RWPE2 (cell line): ENCODE data around the gene PNPLA3.

ENCODE experiments used
- ATAC-seq: fragments of 200-7000 bp; cut with Tn5 transposase; 3 replicates; pipeline ENCODE4 v1.9.1; 2021; ENCODE audit warnings: low read depth
- DNase-seq: peaks from one replicate; pipeline ENCODE4 v3.0.0-alpha.2; 2020; ENCODE audit warnings: low spot score
- H3K27ac ChIP-seq: fragments of 450-650 bp; 2 replicates; pipeline ENCODE4 v1.5.1; 2017; ENCODE audit warnings: mild to moderate bottlenecking; ENCODE audit not compliant: poor library complexity, severe bottlenecking
- H3K27me3 ChIP-seq: fragments of 250-450 bp; sonication (Bioruptor Pico); 2 replicates; pipeline ENCODE4 v1.5.1; 2021; ENCODE audit warnings: mild to moderate bottlenecking, moderate library complexity; ENCODE audit not compliant: insufficient read depth, poor library complexity, severe bottlenecking
- H3K36me3 ChIP-seq: fragments of 250-450 bp; sonication (Bioruptor Pico); 2 replicates; pipeline ENCODE4 v1.5.1; 2020; ENCODE audit warnings: low read depth, mild to moderate bottlenecking, moderate library complexity
- H3K4me1 ChIP-seq: fragments of 250-450 bp; sonication (Bioruptor Pico); 2 replicates; pipeline ENCODE4 v1.5.1; 2021; ENCODE audit warnings: mild to moderate bottlenecking, moderate library complexity; ENCODE audit not compliant: insufficient read depth, poor library complexity, severe bottlenecking
- H3K4me3 ChIP-seq: fragments of 250-450 bp; sonication (Bioruptor Pico); 2 replicates; pipeline ENCODE4 v1.5.1; 2021; ENCODE audit warnings: mild to moderate bottlenecking, moderate library complexity; ENCODE audit not compliant: severe bottlenecking
- H3K9me3 ChIP-seq: fragments of 250-450 bp; sonication (Bioruptor Pico); 2 replicates; pipeline ENCODE4 v1.5.1; 2021; ENCODE audit warnings: mild to moderate bottlenecking, moderate library complexity; ENCODE audit not compliant: severe bottlenecking
- TF ChIP-seq, protein P1 (sequence below): fragments of 450-650 bp; IDR thresholded peaks from one replicate; pipeline ENCODE4 v1.5.1; 2017; ENCODE audit warnings: mild to moderate bottlenecking, moderate library complexity; ENCODE audit not compliant: poor library complexity, severe bottlenecking

The PNPLA3 gene

GRCh38 chr22:43886231-43886630 lies 37.4 kb upstream of the PNPLA3 start:
- no peak for DNase-seq
- ATAC-seq: no peak

GRCh38 chr22:43887391-43887790 lies 36.2 kb upstream of the PNPLA3 start:
- Histone ChIP-seq H3K27me3 (peaks cover 31% of the 10 kb centered on the region), H3K9me3 (no peaks in the 10 kb centered on the region), H3K4me3 (no peak overlapping the region), H3K36me3 (no peaks in the 10 kb centered on the region), H3K4me1 (no peaks in the 10 kb centered on the region), H3K27ac (no peak overlapping the region)
- TF ChIP-seq, protein P1, sequence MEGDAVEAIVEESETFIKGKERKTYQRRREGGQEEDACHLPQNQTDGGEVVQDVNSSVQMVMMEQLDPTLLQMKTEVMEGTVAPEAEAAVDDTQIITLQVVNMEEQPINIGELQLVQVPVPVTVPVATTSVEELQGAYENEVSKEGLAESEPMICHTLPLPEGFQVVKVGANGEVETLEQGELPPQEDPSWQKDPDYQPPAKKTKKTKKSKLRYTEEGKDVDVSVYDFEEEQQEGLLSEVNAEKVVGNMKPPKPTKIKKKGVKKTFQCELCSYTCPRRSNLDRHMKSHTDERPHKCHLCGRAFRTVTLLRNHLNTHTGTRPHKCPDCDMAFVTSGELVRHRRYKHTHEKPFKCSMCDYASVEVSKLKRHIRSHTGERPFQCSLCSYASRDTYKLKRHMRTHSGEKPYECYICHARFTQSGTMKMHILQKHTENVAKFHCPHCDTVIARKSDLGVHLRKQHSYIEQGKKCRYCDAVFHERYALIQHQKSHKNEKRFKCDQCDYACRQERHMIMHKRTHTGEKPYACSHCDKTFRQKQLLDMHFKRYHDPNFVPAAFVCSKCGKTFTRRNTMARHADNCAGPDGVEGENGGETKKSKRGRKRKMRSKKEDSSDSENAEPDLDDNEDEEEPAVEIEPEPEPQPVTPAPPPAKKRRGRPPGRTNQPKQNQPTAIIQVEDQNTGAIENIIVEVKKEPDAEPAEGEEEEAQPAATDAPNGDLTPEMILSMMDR: no peak
- no peak for DNase-seq
- no peak for ATAC-seq

More at GRCh38 chr22:43886231-43886630, 37.4 kb upstream of the PNPLA3 start:
- H3K9me3 ChIP-seq: no peaks in the 10 kb centered on the region
- no peaks in the 10 kb centered on the region for H3K4me1 ChIP-seq
- H3K4me3 ChIP-seq: no peak overlapping the region
- H3K36me3 ChIP-seq: no peaks in the 10 kb centered on the region
- no peak overlapping the region for H3K27ac ChIP-seq
- TF ChIP-seq, protein P1: no peak
- H3K27me3 ChIP-seq: peaks cover 19% of the 10 kb centered on the region

GRCh38 chr22:43888740-43889139 lies 34.9 kb upstream of the PNPLA3 start:
- no peaks in the 10 kb centered on the region for H3K36me3 ChIP-seq

DNA sequence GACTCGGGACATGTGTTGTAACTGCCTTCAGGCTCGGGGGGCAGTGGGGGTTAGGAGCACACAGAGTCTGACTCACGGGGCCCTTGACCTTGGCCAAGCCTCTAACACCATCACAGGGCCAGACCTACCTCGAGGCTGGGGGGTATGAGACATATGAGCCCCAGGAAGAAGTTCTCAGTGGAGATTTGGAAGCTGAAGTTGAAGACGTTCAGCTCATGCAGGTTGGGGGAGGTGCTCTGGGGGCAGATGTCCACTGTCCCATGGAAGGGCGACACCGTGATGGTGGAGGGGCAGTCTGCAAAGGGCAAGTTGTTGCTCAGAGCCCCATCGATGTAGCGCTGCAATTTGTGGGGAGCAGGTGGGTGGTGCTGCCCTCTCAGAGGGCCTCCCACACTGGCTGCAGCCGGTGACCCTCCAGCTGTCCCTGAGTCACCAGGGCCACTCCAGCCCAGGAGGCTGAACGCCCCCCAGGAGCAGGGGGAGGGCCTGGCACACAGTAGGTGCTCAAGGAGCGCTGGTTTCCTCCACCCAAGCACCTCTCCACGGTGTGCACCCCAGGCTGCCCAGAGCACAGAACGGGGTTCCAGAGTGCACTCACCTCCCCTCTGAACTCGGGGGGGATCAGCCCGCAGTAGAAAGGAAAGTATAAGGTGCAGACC lies 34.3 kb upstream of the PNPLA3 start:
- Histone ChIP-seq H3K9me3 (no peaks in the 10 kb centered on the region), H3K4me1 (no peaks in the 10 kb centered on the region), H3K27ac (no peak overlapping the region), H3K27me3 (peaks cover 33% of the 10 kb centered on the region), H3K4me3 (no peak overlapping the region), H3K36me3 (no peaks in the 10 kb centered on the region)
- ATAC-seq: no peak
- TF ChIP-seq, protein P1: no peak
- no peak for DNase-seq

More at GRCh38 chr22:43888740-43889139, 34.9 kb upstream of the PNPLA3 start:
- TF ChIP-seq, protein P1: no peak
- Histone ChIP-seq H3K27me3 (peaks cover 33% of the 10 kb centered on the region), H3K27ac (no peak overlapping the region), H3K4me3 (no peak overlapping the region), H3K4me1 (no peaks in the 10 kb centered on the region), H3K9me3 (no peaks in the 10 kb centered on the region)
- ATAC-seq (no peak), DNase-seq (no peak)

DNA sequence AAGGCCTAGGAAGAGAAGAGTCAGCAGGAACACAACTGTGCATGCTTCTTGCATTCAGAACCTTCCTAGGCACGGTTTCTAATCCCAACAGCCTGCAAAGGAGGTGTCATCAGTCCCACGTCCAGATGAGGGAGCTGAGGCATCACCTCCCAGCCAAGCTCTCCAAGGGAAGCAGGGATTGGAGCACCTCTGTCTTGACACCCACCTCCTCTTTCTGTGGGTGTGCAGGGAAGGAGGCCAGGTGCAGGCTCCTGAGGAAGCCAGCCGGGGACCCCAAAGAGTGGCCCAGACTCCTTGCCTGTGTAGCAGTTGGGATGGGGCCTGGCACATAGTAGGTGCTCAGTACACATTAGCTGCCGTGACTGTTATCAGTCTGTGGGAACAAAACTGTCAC lies 33.7 kb upstream of the PNPLA3 start:
- Histone ChIP-seq H3K4me3 (no peak overlapping the region), H3K9me3 (no peaks in the 10 kb centered on the region), H3K27ac (no peak overlapping the region), H3K27me3 (peaks cover 33% of the 10 kb centered on the region), H3K4me1 (no peaks in the 10 kb centered on the region), H3K36me3 (no peaks in the 10 kb centered on the region)
- TF ChIP-seq, protein P1: peak; percentile 24
- no peak for DNase-seq
- ATAC-seq: peak; percentile 46; the same call in 1 of the 3 replicates
